SK-N-SH (cell line): ENCODE data around the gene ISYNA1. TPM values are rescaled to one million over a fixed set of nuclear protein-coding genes. Genes with fewer than 3 reads are reported as not detected.

ENCODE experiments used
- CTCF ChIA-PET: fragments of 300-600, 350-600 bp; formaldehyde crosslinking; extraction: SDS; loops from one replicate; lab custom pipeline; 2021; lab: Yijun Ruan, JAX
- POLR2A ChIA-PET: fragments of 350-600 bp; sonication (Branson Sonifier 250); formaldehyde crosslinking; extraction: SDS; loops from one replicate; lab custom pipeline; 2020; ENCODE audit warnings: antibody characterized with exemption, inconsistent platforms; lab: Yijun Ruan, JAX
- DNase-seq: peaks from one replicate; pipeline ENCODE4 v3.0.0; 2012
- H2AFZ ChIP-seq: fragments of 200-600 bp; sonication (generic); 2 replicates; pipeline ENCODE4 v1.8.1; 2016; ENCODE audit warnings: antibody characterized with exemption, mild to moderate bottlenecking, low read depth
- H3F3A ChIP-seq: fragments of 200-600 bp; sonication (generic); replicated peaks from 2 replicates; pipeline ENCODE3; 2016; ENCODE audit warnings: antibody characterized with exemption, mild to moderate bottlenecking; ENCODE audit not compliant: insufficient read depth
- H3K27ac ChIP-seq, 2 experiments: fragments of 200-500 bp in 1 of 2; fragments of 200-600 bp in 1 of 2; sonication (Bioruptor generic) in 1 of 2; sonication (generic), shearing (Covaris generic) in 1 of 2; 2 replicates each; pipeline versions ENCODE4 v1.5.1 to v1.6.1; 2014 to 2016; ENCODE audit warnings: low read depth in 2 of 2, inconsistent platforms in 1 of 2, low read length in 1 of 2, mild to moderate bottlenecking in 1 of 2, mixed read lengths in 1 of 2
- H3K27me3 ChIP-seq: fragments of 200-600 bp; sonication (generic), shearing (Covaris generic); 2 replicates; pipeline ENCODE4 v1.6.1; 2016; ENCODE audit warnings: mixed run types; ENCODE audit not compliant: insufficient read depth
- H3K36me3 ChIP-seq, 2 experiments: fragments of 200-500 bp in 1 of 2; fragments of 200-600 bp in 1 of 2; sonication (Bioruptor generic) in 1 of 2; sonication (generic) in 1 of 2; replicated peaks in 1 of 2; 2 replicates each; pipeline versions ENCODE3 to v1.5.1; 2014 to 2016; ENCODE audit warnings: low read length in 1 of 2, mild to moderate bottlenecking in 1 of 2; ENCODE audit not compliant: insufficient read depth in 2 of 2, control insufficient read depth in 1 of 2
- H3K4me1 ChIP-seq, 2 experiments: fragments of 200-500 bp in 1 of 2; fragments of 200-600 bp in 1 of 2; sonication (Bioruptor generic) in 1 of 2; sonication (generic), shearing (Covaris generic) in 1 of 2; 2 replicates each; pipeline versions ENCODE4 v1.5.1 to v1.6.1; 2014 to 2016; ENCODE audit warnings: low read depth in 1 of 2, low read length in 1 of 2, mixed run types in 1 of 2; ENCODE audit not compliant: insufficient read depth in 2 of 2, control insufficient read depth in 1 of 2
- H3K4me2 ChIP-seq: fragments of 200-600 bp; sonication (generic), shearing (Covaris generic); 2 replicates; pipeline ENCODE4 v1.6.1; 2017; ENCODE audit warnings: mixed run types
- H3K4me3 ChIP-seq, 2 experiments: fragments of 200-500 bp in 1 of 2; fragments of 200-600 bp in 1 of 2; sonication (Bioruptor generic) in 1 of 2; sonication (generic), shearing (Covaris generic) in 1 of 2; 2 replicates each; pipeline versions ENCODE4 v1.5.1 to v1.8.1; 2014 to 2016; ENCODE audit warnings: low read depth in 2 of 2, inconsistent platforms in 1 of 2, low read length in 1 of 2, mild to moderate bottlenecking in 1 of 2, mixed read lengths in 1 of 2, moderate library complexity in 1 of 2
- H3K79me2 ChIP-seq: fragments of 200-600 bp; sonication (generic); 2 replicates; pipeline ENCODE4 v1.8.1; 2017; ENCODE audit warnings: mild to moderate bottlenecking; ENCODE audit not compliant: insufficient read depth
- H3K9ac ChIP-seq: fragments of 200-600 bp; sonication (generic); 2 replicates; pipeline ENCODE4 v1.6.1; 2017; ENCODE audit warnings: mixed run types
- H3K9me2 ChIP-seq: fragments of 200-600 bp; sonication (generic); 2 replicates; pipeline ENCODE4 v1.6.1; 2017; ENCODE audit warnings: mixed run types
- H3K9me3 ChIP-seq: fragments of 200-600 bp; sonication (generic); 2 replicates; pipeline ENCODE4 v1.6.1; 2017; ENCODE audit warnings: mixed run types, mild to moderate bottlenecking, moderate library complexity
- H4K20me1 ChIP-seq: fragments of 200-600 bp; sonication (generic); 2 replicates; pipeline ENCODE4 v1.6.1; 2017; ENCODE audit warnings: mild to moderate bottlenecking, mixed run types; ENCODE audit not compliant: insufficient read depth
- GATA2 ChIP-seq: sonication (generic); formaldehyde crosslinking; IDR thresholded peaks from 2 replicates; pipeline ENCODE4 v1.5.0; 2020; ENCODE audit warnings: mild to moderate bottlenecking, missing genetic modification reagents
- NFIC ChIP-seq: IDR thresholded peaks from 2 replicates; pipeline ENCODE4 v1.4.0; 2012; ENCODE audit warnings: borderline replicate concordance
- RCOR1 ChIP-seq: fragments of 150-350 bp; IDR thresholded peaks from 2 replicates; pipeline ENCODE4 v1.6.1; 2017; ENCODE audit warnings: antibody characterized with exemption, low read length
- RXRA ChIP-seq: IDR thresholded peaks from 2 replicates; pipeline ENCODE4 v1.4.0; 2012; ENCODE audit warnings: low read depth, mild to moderate bottlenecking, borderline replicate concordance
- WGBS: methylation state at CpG from one replicate; pipeline ENCODE4 v1.1.6; 2017; ENCODE audit warnings: low lambda C conversion rate; 5-methylcytosine and 5-hydroxymethylcytosine counted together
- polyA plus RNA-seq, 3 experiments: library from polyadenylated mRNA; depleted of rRNA; stranded (reverse); fragments of >200 nt; gene quantifications; 2 replicates each; pipeline ENCODE4 v1.2.3, GENCODE V29; 2012
- TF ChIP-seq, protein P1 (sequence below): IDR thresholded peaks from 2 replicates; pipeline ENCODE4; 2012
- TF ChIP-seq, protein P2 (sequence below): IDR thresholded peaks from 2 replicates; pipeline ENCODE4 v1.4.0; 2012; ENCODE audit warnings: low read depth

The ISYNA1 gene
- polyA plus RNA-seq, 1 of the 3 experiments (the other 2 are of a cell fraction) = 48.0 TPM

DNA sequence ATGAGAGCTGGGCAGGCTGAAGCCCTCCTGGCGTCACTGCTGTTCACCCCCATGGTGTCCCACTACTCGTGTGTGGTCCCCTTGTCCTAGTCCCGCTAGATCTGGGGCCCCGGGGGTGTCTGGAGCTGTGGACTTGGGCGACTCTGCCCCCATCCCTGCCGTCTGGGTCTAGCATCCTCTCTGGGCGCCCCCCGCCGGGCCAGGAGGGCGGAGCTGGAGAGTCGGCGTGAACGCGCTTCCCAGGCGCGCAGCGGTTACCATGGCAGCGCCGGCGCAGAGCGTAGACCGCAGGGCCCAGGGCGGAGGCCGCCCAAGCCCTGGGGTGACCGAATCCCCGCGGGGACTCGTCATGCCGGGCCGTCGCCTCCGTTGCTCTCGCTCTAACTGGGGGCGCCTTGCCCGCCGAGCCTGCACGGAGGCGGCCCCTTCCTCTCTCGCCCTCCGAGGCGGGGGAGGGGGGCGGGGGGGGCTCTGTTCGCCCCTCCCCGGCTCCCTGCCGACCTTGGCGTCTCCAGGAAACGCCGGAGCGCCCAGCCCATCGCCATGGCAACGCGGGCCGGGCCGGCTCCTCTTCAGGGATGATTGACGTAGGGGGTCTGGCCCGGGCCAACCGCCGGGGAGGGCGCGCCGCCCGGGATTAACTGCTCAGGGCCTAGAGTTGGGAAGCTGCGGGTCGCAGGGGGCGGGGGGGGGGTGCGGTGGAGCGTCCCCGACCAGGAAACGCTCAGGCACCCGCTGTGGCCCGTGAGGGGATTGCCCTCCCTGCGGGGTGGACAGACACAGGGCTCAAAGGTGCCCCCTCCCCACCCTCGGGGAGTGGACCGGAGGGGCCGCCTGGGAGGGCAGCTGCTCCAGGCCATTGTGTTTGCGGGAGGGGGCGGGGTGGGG lies 8.9 kb downstream of the ISYNA1 start:
- peaks cover 20% of the 10 kb centered on the region; the same call in 1 of the 2 replicates for H3K79me2 ChIP-seq
- no peaks in the 10 kb centered on the region for H3K27me3 ChIP-seq
- peaks cover 23 to 58% of the 10 kb centered on the region in 2 experiments; a peak in 2 of 4 replicates for H3K4me1 ChIP-seq
- ChIA-PET CTCF (interaction anchor here (0.9 to 2.8 kb wide), 5 partner anchors 10 to 150 kb away, joined by 3 to 12 read pairs (median 7); partner anchors contain the start of gene SSBP4), POLR2A (interaction anchor here (0.6 to 1.0 kb wide), 5 partner anchors 11 to 107 kb away, joined by 3 to 4 read pairs (median 3); no protein-coding TSS in a partner anchor)
- TF ChIP-seq RXRA = no peak; the same call in 1 of the 2 replicates
- TF ChIP-seq, protein P1, sequence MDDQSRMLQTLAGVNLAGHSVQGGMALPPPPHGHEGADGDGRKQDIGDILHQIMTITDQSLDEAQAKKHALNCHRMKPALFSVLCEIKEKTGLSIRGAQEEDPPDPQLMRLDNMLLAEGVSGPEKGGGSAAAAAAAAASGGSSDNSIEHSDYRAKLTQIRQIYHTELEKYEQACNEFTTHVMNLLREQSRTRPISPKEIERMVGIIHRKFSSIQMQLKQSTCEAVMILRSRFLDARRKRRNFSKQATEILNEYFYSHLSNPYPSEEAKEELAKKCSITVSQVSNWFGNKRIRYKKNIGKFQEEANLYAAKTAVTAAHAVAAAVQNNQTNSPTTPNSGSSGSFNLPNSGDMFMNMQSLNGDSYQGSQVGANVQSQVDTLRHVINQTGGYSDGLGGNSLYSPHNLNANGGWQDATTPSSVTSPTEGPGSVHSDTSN = peak; percentile 94
- H3K9me2 ChIP-seq = no peaks in the 10 kb centered on the region
- H3K4me2 ChIP-seq = peak overlapping the region; percentile 85
- H3F3A ChIP-seq = no peaks in the 10 kb centered on the region
- H3K36me3 ChIP-seq = peaks cover 0 to 9% of the 10 kb centered on the region in 2 experiments
- H3K9me3 ChIP-seq = no peaks in the 10 kb centered on the region
- H3K27ac ChIP-seq = peak overlapping the region; percentile 78 to 87
- peak overlapping the region; percentile 38 to 43; a peak in 3 of 4 replicates for H3K4me3 ChIP-seq
- WGBS = 19% methylated on average over 6 of the region's 77 CpGs
- peak overlapping the region; percentile 69 for H3K9ac ChIP-seq
- no peak overlapping the region for H2AFZ ChIP-seq
- peaks cover 19% of the 10 kb centered on the region for H4K20me1 ChIP-seq
- peak; percentile 95 for DNase-seq

DNA sequence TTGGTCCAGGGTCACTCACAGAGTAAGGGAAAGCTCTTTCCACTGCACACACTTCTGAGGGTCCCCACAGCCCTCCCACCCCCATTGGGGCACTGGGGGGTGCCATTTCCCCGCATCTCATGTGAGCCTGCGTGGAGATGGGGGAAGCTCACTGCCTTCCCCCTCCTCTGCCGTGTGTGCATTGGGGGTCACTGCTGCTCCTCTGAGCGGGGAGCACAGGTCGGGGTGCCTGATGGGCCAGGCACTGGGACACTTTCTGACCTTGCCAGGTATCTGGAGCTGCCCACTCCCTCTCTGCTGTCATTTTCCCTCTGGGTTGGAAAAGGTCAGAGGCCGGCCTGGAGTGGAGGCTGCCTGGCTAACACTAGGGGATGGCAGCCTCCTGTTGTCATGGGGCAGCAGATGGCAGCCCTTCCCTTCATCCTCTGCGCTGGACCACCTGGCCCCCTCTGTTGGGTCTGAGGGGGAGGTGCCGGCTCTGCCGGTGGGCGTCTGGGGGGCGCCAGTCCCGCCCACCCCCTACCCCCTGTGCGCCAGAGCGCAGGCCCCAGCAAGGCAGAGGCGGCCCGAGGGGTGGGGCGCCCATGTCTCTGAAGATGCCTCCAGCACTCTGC lies 9.7 kb downstream of the ISYNA1 start:
- Histone ChIP-seq H3K9ac (peak overlapping the region; percentile 69), H3K27me3 (no peaks in the 10 kb centered on the region), H3K4me2 (peak overlapping the region; percentile 85), H4K20me1 (peaks cover 26% of the 10 kb centered on the region), H3K9me3 (no peaks in the 10 kb centered on the region), H3K79me2 (peaks cover 25% of the 10 kb centered on the region), H3K4me1 (peaks cover 23 to 57% of the 10 kb centered on the region in 2 experiments; a peak in 2 of 4 replicates), H3F3A (no peaks in the 10 kb centered on the region), H3K36me3 (peaks cover 0 to 10% of the 10 kb centered on the region in 2 experiments), H3K9me2 (no peaks in the 10 kb centered on the region), H3K27ac (peak overlapping the region; percentile 78 to 87), H3K4me3 (no peak overlapping the region; a peak in 1 of 4 replicates), H2AFZ (no peak overlapping the region)
- POLR2A ChIA-PET = interaction anchor here (0.6 to 1.0 kb wide), 3 partner anchors 11 to 107 kb away, joined by 3 to 4 read pairs (median 3); no protein-coding TSS in a partner anchor
- DNase-seq = no peak
- 91% methylated on average over 4 of the region's 17 CpGs for WGBS
- TF ChIP-seq GATA2 (CRISPR knock-in tag) (no peak), RCOR1 (no peak), NFIC (no peak)
- TF ChIP-seq, protein P2, sequence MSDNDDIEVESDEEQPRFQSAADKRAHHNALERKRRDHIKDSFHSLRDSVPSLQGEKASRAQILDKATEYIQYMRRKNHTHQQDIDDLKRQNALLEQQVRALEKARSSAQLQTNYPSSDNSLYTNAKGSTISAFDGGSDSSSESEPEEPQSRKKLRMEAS = no peak
- TF ChIP-seq, protein P1 = no peak
- CTCF ChIA-PET = interaction anchor here (0.9 to 2.8 kb wide), 5 partner anchors 9 to 149 kb away, joined by 3 to 12 read pairs (median 7); partner anchors contain the start of gene SSBP4
